GM23338 (cell line): ENCODE results near the gene ZNF837.

ENCODE experiments used
- CREB1 ChIP-seq: fragments of 250-450 bp; sonication (Bioruptor Pico); IDR thresholded peaks from 2 replicates; pipeline ENCODE4 v1.5.0; 2020; ENCODE audit warnings: low read depth, mild to moderate bottlenecking, moderate library complexity
- CTCF ChIP-seq, 2 experiments: fragments of 200-600 bp in 1 of 2; sonication (generic) in 1 of 2; conservative IDR thresholded peaks; 2 replicates each; pipeline versions ENCODE4 v1.5.1 to v1.6.1; 2016 to 2017; ENCODE audit warnings: antibody characterized with exemption in 2 of 2, low read depth in 2 of 2, mild to moderate bottlenecking in 2 of 2, moderate library complexity in 1 of 2
- ETS1 ChIP-seq: IDR thresholded peaks from 2 replicates; pipeline ENCODE4 v1.6.1; 2016; ENCODE audit warnings: antibody characterized with exemption
- EZH2 ChIP-seq: fragments of 200-600 bp; sonication (generic); IDR thresholded peaks from one replicate; pipeline ENCODE4 v1.8.0; 2017; ENCODE audit warnings: antibody characterized with exemption, mild to moderate bottlenecking, low read depth; ENCODE audit not compliant: unreplicated experiment
- EZH2phosphoT487 ChIP-seq: fragments of 200-600 bp; sonication (generic); IDR thresholded peaks from one replicate; pipeline ENCODE4 v1.8.1; 2018; ENCODE audit warnings: antibody characterized with exemption; ENCODE audit not compliant: unreplicated experiment
- NANOG ChIP-seq: IDR thresholded peaks from 2 replicates; pipeline ENCODE4 v1.6.1; 2016; ENCODE audit warnings: antibody characterized with exemption, borderline replicate concordance
- POLR2AphosphoS5 ChIP-seq: IDR thresholded peaks from 2 replicates; pipeline ENCODE4 v1.6.1; 2016; ENCODE audit warnings: antibody characterized with exemption, low read depth
- REST ChIP-seq: IDR thresholded peaks from one replicate; pipeline ENCODE4 v1.6.1; 2018; ENCODE audit warnings: antibody characterized with exemption; ENCODE audit not compliant: unreplicated experiment
- STAT1 ChIP-seq: IDR thresholded peaks from one replicate; pipeline ENCODE4 v1.6.1; 2016; ENCODE audit warnings: antibody characterized with exemption; ENCODE audit not compliant: unreplicated experiment
- ZNF114 ChIP-seq: fragments of 250-450 bp; sonication (Bioruptor Pico); IDR thresholded peaks from 2 replicates; pipeline ENCODE4 v1.5.0; 2020; ENCODE audit warnings: mild to moderate bottlenecking, moderate library complexity
- ZNF462 ChIP-seq: fragments of 250-450 bp; sonication (Bioruptor Pico); IDR thresholded peaks from 2 replicates; pipeline ENCODE4 v1.5.0; 2020; ENCODE audit warnings: mild to moderate bottlenecking, moderate library complexity

- TF ChIP-seq CTCF (conservative IDR thresholded peaks at IDR 0.05; ENCODE audit: low read depth in 2 of 2) = no peak
- TF ChIP-seq ZNF114 (CRISPR knock-in tag) = no peak
- TF ChIP-seq POLR2AphosphoS5 = peak; percentile 89
- no peak for TF ChIP-seq EZH2
- no peak for TF ChIP-seq EZH2phosphoT487
- TF ChIP-seq REST = no peak
- no peak for TF ChIP-seq NANOG
- no peak for TF ChIP-seq ETS1
- TF ChIP-seq STAT1 = no peak
- TF ChIP-seq ZNF462 (CRISPR knock-in tag) = no peak
- TF ChIP-seq CREB1 (CRISPR knock-in tag) = no peak
Observed at GRCh38 chr19:58326501-58326913, 54.3 kb downstream of the ZNF837 start.
